Trophoblast cell (in vitro differentiated cells and primary cell): Measurements from ENCODE around the gene SYCN.

Experiments
- DNase-seq, 2 donors: peaks; one replicate each; pipeline ENCODE4 v3.0.0-alpha.2; 2016
- H2AFZ ChIP-seq: 2 replicates; pipeline ENCODE4 v1.6.1; 2013; ENCODE audit warnings: low read length, moderate library complexity, mild to moderate bottlenecking; ENCODE audit not compliant: insufficient read depth, poor library complexity
- H2AK5ac ChIP-seq: 2 replicates; pipeline ENCODE4 v1.6.1; 2013; ENCODE audit warnings: mild to moderate bottlenecking, low read length
- H2BK120ac ChIP-seq: 2 replicates; pipeline ENCODE4 v1.6.1; 2013; ENCODE audit warnings: low read length, mild to moderate bottlenecking, moderate library complexity; ENCODE audit not compliant: insufficient read depth, poor library complexity
- H2BK12ac ChIP-seq: 2 replicates; pipeline ENCODE4 v1.6.1; 2013; ENCODE audit warnings: mild to moderate bottlenecking, low read length, moderate library complexity
- H2BK5ac ChIP-seq: 2 replicates; pipeline ENCODE4 v1.6.1; 2013; ENCODE audit warnings: low read length, low read depth, moderate library complexity, mild to moderate bottlenecking; ENCODE audit not compliant: poor library complexity
- H3K14ac ChIP-seq: 2 replicates; pipeline ENCODE4 v1.6.1; 2013; ENCODE audit warnings: mild to moderate bottlenecking, low read length
- H3K18ac ChIP-seq: 2 replicates; pipeline ENCODE4 v1.6.1; 2013; ENCODE audit warnings: mild to moderate bottlenecking, low read length
- H3K23ac ChIP-seq: 2 replicates; pipeline ENCODE4 v1.6.1; 2013; ENCODE audit warnings: low read length
- H3K27ac ChIP-seq: 2 replicates; pipeline ENCODE4 v1.5.1; 2013; ENCODE audit warnings: low read depth, mild to moderate bottlenecking, inconsistent platforms, low read length, moderate library complexity
- H3K27me3 ChIP-seq: 2 replicates; pipeline ENCODE4 v1.6.1; 2013; ENCODE audit warnings: inconsistent platforms, mild to moderate bottlenecking, low read length, moderate library complexity; ENCODE audit not compliant: insufficient read depth
- H3K36me3 ChIP-seq, 2 experiments: 1 replicate in 1 of 2; 2 replicates in 1 of 2; pipeline ENCODE4 v1.6.1; 2013; ENCODE audit warnings: low read length in 2 of 2, mild to moderate bottlenecking in 2 of 2, moderate library complexity in 1 of 2; ENCODE audit not compliant: insufficient read depth in 2 of 2, control insufficient read depth in 1 of 2
- H3K4ac ChIP-seq: 2 replicates; pipeline ENCODE4 v1.6.1; 2013; ENCODE audit warnings: low read depth, mild to moderate bottlenecking, low read length, moderate library complexity
- H3K4me1 ChIP-seq, 2 experiments: 1 replicate in 1 of 2; 2 replicates in 1 of 2; pipeline ENCODE4 v1.6.1; 2013; ENCODE audit warnings: low read length in 2 of 2, mild to moderate bottlenecking in 2 of 2, moderate library complexity in 1 of 2; ENCODE audit not compliant: insufficient read depth in 2 of 2, control insufficient read depth in 1 of 2
- H3K4me2 ChIP-seq: 2 replicates; pipeline ENCODE4 v1.6.1; 2013; ENCODE audit warnings: inconsistent platforms, mild to moderate bottlenecking, low read length, moderate library complexity
- H3K4me3 ChIP-seq: 2 replicates; pipeline ENCODE4 v1.5.1; 2013; ENCODE audit warnings: mild to moderate bottlenecking, low read depth, low read length, inconsistent platforms
- H3K79me1 ChIP-seq: one replicate; pipeline ENCODE4 v1.6.1; 2013; ENCODE audit warnings: low read length
- H3K79me2 ChIP-seq: 2 replicates; pipeline ENCODE4 v1.6.1; 2013; ENCODE audit warnings: low read length, mild to moderate bottlenecking; ENCODE audit not compliant: control insufficient read depth, insufficient read depth, poor library complexity
- H3K9ac ChIP-seq: 2 replicates; pipeline ENCODE4 v1.6.1; 2013; ENCODE audit warnings: mild to moderate bottlenecking, low read length
- H3K9me3 ChIP-seq: 2 replicates; pipeline ENCODE4 v1.6.1; 2013; ENCODE audit warnings: low read depth, mild to moderate bottlenecking, control low read depth, inconsistent platforms, low read length; ENCODE audit not compliant: insufficient read depth
- H4K12ac ChIP-seq: 2 replicates; pipeline ENCODE4 v1.6.1; 2013; ENCODE audit warnings: low read depth, mild to moderate bottlenecking, low read length, moderate library complexity
- H4K8ac ChIP-seq: 2 replicates; pipeline ENCODE4 v1.6.1; 2013; ENCODE audit warnings: low read depth, mild to moderate bottlenecking, low read length, moderate library complexity
- H4K91ac ChIP-seq: one replicate; pipeline ENCODE4 v1.6.1; 2013; ENCODE audit warnings: low read depth, mild to moderate bottlenecking, low read length, moderate library complexity
- WGBS: extraction: QIAGEN DNeasy Blood & Tissue Kit; methylation state at CpG from one replicate; pipeline ENCODE4 v1.1.7; 2013; ENCODE audit warnings: missing lambda C conversion rate; ENCODE audit not compliant: insufficient read length, insufficient coverage; ENCODE audit errors: extremely low coverage; 5-methylcytosine and 5-hydroxymethylcytosine counted together

SYCN gene

DNA sequence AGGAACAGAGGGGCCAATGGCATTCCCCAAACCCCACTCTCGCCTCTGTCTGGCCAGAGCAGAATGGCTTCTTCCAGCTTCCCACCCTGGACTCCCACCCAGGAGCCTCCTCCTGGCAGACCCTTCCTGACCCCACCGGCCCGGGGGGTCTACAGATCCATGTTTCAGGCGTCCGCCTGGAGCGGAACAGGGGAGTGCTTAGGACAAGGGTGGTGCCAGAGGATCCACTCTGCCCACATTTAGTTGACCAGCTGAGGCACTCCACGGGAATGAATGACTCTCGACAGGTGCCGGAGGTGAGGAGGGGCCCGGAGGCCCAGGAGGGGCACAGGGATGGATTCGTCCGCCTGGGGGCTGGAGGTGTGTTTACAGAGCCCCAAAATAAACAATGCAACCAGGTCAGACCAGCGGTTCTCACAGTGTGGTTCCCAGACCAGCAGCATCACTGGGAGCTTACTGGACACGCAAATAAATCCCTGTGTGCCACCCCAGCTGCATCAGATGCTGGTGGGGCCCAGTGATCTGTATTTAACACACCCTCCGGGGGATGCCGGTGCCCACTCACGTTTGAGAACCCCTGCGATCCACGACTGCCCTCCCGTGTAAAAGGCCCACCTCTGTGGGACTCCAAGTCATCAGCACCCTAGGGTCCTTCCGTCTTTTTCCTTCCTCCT, 22.4 kb downstream of the SYCN start:
- DNase-seq, result no peak
- Histone ChIP-seq H3K4me3 (no peak overlapping the region), H3K9me3 (peaks cover 2% of the 10 kb centered on the region), H2BK5ac (no peak overlapping the region), H4K8ac (no peak overlapping the region), H2BK120ac (no peak overlapping the region), H2AFZ (no peak overlapping the region), H3K4me1 (no peaks in the 10 kb centered on the region), H3K14ac (no peak overlapping the region), H3K79me2 (no peaks in the 10 kb centered on the region), H3K4me2 (no peak overlapping the region), H2AK5ac (no peak overlapping the region), H3K27ac (no peak overlapping the region), H3K27me3 (no peaks in the 10 kb centered on the region), H3K36me3 (peaks cover 45% of the 10 kb centered on the region in 2 experiments), H3K23ac (no peak overlapping the region), H4K91ac (no peak overlapping the region), H3K18ac (no peak overlapping the region), H3K4ac (no peak overlapping the region), H3K79me1 (no peaks in the 10 kb centered on the region), H3K9ac (no peak overlapping the region), H4K12ac (no peak overlapping the region), H2BK12ac (no peak overlapping the region)
- no CpG with 5 or more reads among the region's 21 CpGs for WGBS

- peaks cover 2% of the 10 kb centered on the region for H3K9me3 ChIP-seq
- H3K36me3 ChIP-seq, result peaks cover 54% of the 10 kb centered on the region in 2 experiments
- H3K4me3 ChIP-seq, result no peak overlapping the region
- H4K91ac ChIP-seq, result no peak overlapping the region
- H3K4me2 ChIP-seq, result no peak overlapping the region
- H3K14ac ChIP-seq, result no peak overlapping the region
- DNase-seq, result peak in 1 of 2 donors; percentile 29
- H3K27me3 ChIP-seq, result no peaks in the 10 kb centered on the region
- H4K8ac ChIP-seq, result no peak overlapping the region
- H2AK5ac ChIP-seq, result no peak overlapping the region
- no CpG with 5 or more reads among the region's 9 CpGs for WGBS
- H3K79me1 ChIP-seq, result no peaks in the 10 kb centered on the region
- no peak overlapping the region for H3K23ac ChIP-seq
- H2BK120ac ChIP-seq, result no peak overlapping the region
- H3K79me2 ChIP-seq, result no peaks in the 10 kb centered on the region
- no peak overlapping the region for H3K27ac ChIP-seq
- H4K12ac ChIP-seq, result no peak overlapping the region
- H2AFZ ChIP-seq, result no peak overlapping the region
- no peak overlapping the region for H3K18ac ChIP-seq
- no peak overlapping the region for H2BK12ac ChIP-seq
- H2BK5ac ChIP-seq, result no peak overlapping the region
- no peak overlapping the region for H3K4ac ChIP-seq
- no peak overlapping the region for H3K9ac ChIP-seq
- peaks cover 0 to 3% of the 10 kb centered on the region in 2 experiments for H3K4me1 ChIP-seq
Measured at GRCh38 chr19:39180749-39181148, 23.3 kb downstream of the SYCN start.

DNA sequence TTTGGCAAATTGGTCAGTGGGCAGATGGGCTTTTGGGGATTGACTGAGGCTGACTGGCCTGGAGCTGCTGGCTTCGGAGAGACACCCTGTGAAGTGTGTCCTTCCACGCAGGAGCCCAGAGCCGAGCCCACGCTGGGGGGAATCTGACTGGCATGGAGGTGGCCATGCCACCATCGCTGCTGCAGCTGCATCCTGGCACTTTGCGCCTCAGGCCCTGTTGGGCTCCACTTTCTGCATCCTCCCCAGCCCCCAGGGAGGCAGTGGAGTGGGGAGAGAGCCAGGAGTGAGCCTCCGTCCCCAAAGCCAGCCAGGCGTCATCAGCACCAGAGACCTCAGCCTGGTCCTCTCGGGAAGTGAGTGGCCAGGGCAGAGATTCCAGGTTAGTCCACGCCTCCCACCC, 24.3 kb downstream of the SYCN start:
- no peak overlapping the region for H3K4me2 ChIP-seq
- no peak overlapping the region for H2BK120ac ChIP-seq
- H3K9ac ChIP-seq, result no peak overlapping the region
- H2BK5ac ChIP-seq, result no peak overlapping the region
- no peak overlapping the region for H3K18ac ChIP-seq
- peaks cover 2% of the 10 kb centered on the region for H3K9me3 ChIP-seq
- DNase-seq, result no peak
- H3K4me1 ChIP-seq, result peaks cover 0 to 3% of the 10 kb centered on the region in 2 experiments
- H4K91ac ChIP-seq, result no peak overlapping the region
- H3K4me3 ChIP-seq, result no peak overlapping the region
- H3K79me2 ChIP-seq, result no peaks in the 10 kb centered on the region
- no peak overlapping the region for H4K8ac ChIP-seq
- no peak overlapping the region for H2BK12ac ChIP-seq
- no peaks in the 10 kb centered on the region for H3K27me3 ChIP-seq
- WGBS, result no CpG with 5 or more reads among the region's 10 CpGs
- no peak overlapping the region for H3K14ac ChIP-seq
- no peak overlapping the region for H3K27ac ChIP-seq
- no peak overlapping the region for H3K23ac ChIP-seq
- no peak overlapping the region for H2AFZ ChIP-seq
- no peak overlapping the region for H2AK5ac ChIP-seq
- H3K79me1 ChIP-seq, result no peaks in the 10 kb centered on the region
- H3K4ac ChIP-seq, result no peak overlapping the region
- H3K36me3 ChIP-seq, result peaks cover 63 to 64% of the 10 kb centered on the region in 2 experiments
- no peak overlapping the region for H4K12ac ChIP-seq

GRCh38 chr19:39178296-39179006, 25.6 kb downstream of the SYCN start:
- Histone ChIP-seq H2BK5ac (no peak overlapping the region), H3K9me3 (peaks cover 5% of the 10 kb centered on the region), H2AK5ac (no peak overlapping the region), H2BK12ac (no peak overlapping the region), H3K4ac (no peak overlapping the region), H4K8ac (no peak overlapping the region), H4K91ac (no peak overlapping the region), H3K18ac (no peak overlapping the region), H4K12ac (no peak overlapping the region), H3K36me3 (peaks cover 75 to 76% of the 10 kb centered on the region in 2 experiments), H3K4me2 (no peak overlapping the region), H2BK120ac (no peak overlapping the region), H3K27me3 (no peaks in the 10 kb centered on the region), H3K14ac (no peak overlapping the region), H3K23ac (no peak overlapping the region), H3K4me3 (no peak overlapping the region), H3K9ac (no peak overlapping the region), H3K27ac (no peak overlapping the region), H2AFZ (no peak overlapping the region), H3K4me1 (peaks cover 0 to 3% of the 10 kb centered on the region in 2 experiments), H3K79me1 (no peaks in the 10 kb centered on the region), H3K79me2 (no peaks in the 10 kb centered on the region)
- WGBS, result no CpG with 5 or more reads among the region's 30 CpGs
- no peak for DNase-seq
